Esophagus squamous epithelium (tissue), 5 donors: ENCODE measurements around the gene B3GALT5. TPM values are rescaled to one million over a fixed set of nuclear protein-coding genes. Genes with fewer than 3 reads are reported as not detected.

Experiments
- DNase-seq: peaks from one replicate; lab custom pipeline; 2025; lab: John Stamatoyannopoulos, UW
- H3K27ac ChIP-seq, 4 donors: fragments of 200-600 bp; sonication (generic); one replicate each; pipeline ENCODE4 v1.5.1; 2016 to 2019; ENCODE audit warnings: mild to moderate bottlenecking in 1 of 4
- H3K27me3 ChIP-seq, 4 donors: fragments of 200-600 bp; sonication (generic); 1 replicate in 3 of 4; 2 replicates in 1 of 4; pipeline versions ENCODE4 v1.5.1 to v1.6.0; 2017 to 2021; ENCODE audit warnings: antibody characterized with exemption in 1 of 4
- H3K36me3 ChIP-seq, 3 donors: fragments of 200-600 bp; sonication (generic); one replicate each; pipeline ENCODE4 v1.5.1; 2016 to 2019
- H3K4me1 ChIP-seq, 3 donors: fragments of 200-600 bp; sonication (generic); one replicate each; pipeline ENCODE4 v1.5.1; 2017 to 2019
- H3K4me3 ChIP-seq, 4 donors: fragments of 200-600 bp; sonication (generic); 1 replicate in 3 of 4; 2 replicates in 1 of 4; pipeline ENCODE4 v1.5.1; 2016 to 2019; ENCODE audit warnings: mild to moderate bottlenecking in 2 of 4, moderate library complexity in 1 of 4
- H3K9me3 ChIP-seq, 3 donors: fragments of 200-600 bp; sonication (generic); one replicate each; pipeline ENCODE4 v1.5.1; 2016 to 2019
- POLR2A ChIP-seq, 4 donors: fragments of 450-650 bp; IDR thresholded peaks; one replicate each; pipeline ENCODE4 v1.6.1; 2017; ENCODE audit warnings: antibody characterized with exemption in 4 of 4, mild to moderate bottlenecking in 4 of 4, moderate library complexity in 3 of 4
- WGBS, 2 donors: methylation state at CpG; one replicate each; pipeline ENCODE4 v1.1.5; 2018; 5-methylcytosine and 5-hydroxymethylcytosine counted together
- intact Hi-C: fragments of 100-400 bp; cut with DNase I; formaldehyde crosslinking; loops from one replicate; pipeline ENCODE4 v1.15.0; 2022
- total RNA-seq, 4 donors: library from RNA; depleted of rRNA; stranded (reverse); fragments of >200 nt; gene quantifications; one replicate each; pipeline ENCODE4 v1.1.0, GENCODE V29; 2016
- TF ChIP-seq, protein P1 (sequence below), 6 experiments: fragments of 450-650 bp in 4 of 6; fragments of 200-600 bp in 2 of 6; sonication (generic) in 2 of 6; IDR thresholded peaks; one replicate each; pipeline ENCODE4 v1.5.1; 2016 to 2019; ENCODE audit warnings: antibody characterized with exemption in 6 of 6, mild to moderate bottlenecking in 4 of 6, moderate library complexity in 4 of 6
- donor health status: DM: yes; HTN: yes; CAD: no.

The B3GALT5 gene
- total RNA-seq, 4 donors from 2014 or later = 0.19 to 2.6 (median 0.64) TPM

DNA sequence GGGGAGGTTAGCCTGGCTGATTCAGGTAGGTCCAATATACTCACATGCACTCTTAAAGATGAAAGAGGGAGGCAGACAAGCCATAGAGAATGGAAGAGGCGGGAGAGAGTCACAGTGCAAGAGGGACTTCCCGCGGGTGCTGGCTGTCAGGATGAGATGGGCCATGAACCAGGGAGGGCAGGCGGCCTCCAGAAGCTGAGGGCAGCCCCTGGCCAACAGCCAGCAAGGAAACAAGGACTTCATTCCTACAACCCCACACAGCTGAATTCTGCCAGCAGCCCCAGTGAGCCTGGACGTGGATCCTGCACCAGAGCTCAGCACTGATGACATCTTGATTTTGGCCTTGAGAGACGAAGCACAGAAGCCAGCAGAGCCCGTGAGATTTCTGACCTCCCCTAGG, 15.1 kb upstream of the B3GALT5 start:
- Histone ChIP-seq H3K27me3 (peaks cover 0 to 10% (median 0%) of the 10 kb centered on the region in 4 donors), H3K4me1 (no peaks in the 10 kb centered on the region), H3K4me3 (no peak overlapping the region), H3K27ac (no peak overlapping the region), H3K36me3 (no peaks in the 10 kb centered on the region), H3K9me3 (no peaks in the 10 kb centered on the region)
- intact Hi-C loops = no loop called here
- WGBS, 2 donors = 58 to 64% methylated on average over 6 to 7 of the region's 7 CpGs
- no peak for DNase-seq
- TF ChIP-seq POLR2A (IDR thresholded peaks at IDR 0.05) = no peak
- TF ChIP-seq, protein P1, sequence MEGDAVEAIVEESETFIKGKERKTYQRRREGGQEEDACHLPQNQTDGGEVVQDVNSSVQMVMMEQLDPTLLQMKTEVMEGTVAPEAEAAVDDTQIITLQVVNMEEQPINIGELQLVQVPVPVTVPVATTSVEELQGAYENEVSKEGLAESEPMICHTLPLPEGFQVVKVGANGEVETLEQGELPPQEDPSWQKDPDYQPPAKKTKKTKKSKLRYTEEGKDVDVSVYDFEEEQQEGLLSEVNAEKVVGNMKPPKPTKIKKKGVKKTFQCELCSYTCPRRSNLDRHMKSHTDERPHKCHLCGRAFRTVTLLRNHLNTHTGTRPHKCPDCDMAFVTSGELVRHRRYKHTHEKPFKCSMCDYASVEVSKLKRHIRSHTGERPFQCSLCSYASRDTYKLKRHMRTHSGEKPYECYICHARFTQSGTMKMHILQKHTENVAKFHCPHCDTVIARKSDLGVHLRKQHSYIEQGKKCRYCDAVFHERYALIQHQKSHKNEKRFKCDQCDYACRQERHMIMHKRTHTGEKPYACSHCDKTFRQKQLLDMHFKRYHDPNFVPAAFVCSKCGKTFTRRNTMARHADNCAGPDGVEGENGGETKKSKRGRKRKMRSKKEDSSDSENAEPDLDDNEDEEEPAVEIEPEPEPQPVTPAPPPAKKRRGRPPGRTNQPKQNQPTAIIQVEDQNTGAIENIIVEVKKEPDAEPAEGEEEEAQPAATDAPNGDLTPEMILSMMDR (IDR thresholded peaks at IDR 0.05) = no peak

DNA sequence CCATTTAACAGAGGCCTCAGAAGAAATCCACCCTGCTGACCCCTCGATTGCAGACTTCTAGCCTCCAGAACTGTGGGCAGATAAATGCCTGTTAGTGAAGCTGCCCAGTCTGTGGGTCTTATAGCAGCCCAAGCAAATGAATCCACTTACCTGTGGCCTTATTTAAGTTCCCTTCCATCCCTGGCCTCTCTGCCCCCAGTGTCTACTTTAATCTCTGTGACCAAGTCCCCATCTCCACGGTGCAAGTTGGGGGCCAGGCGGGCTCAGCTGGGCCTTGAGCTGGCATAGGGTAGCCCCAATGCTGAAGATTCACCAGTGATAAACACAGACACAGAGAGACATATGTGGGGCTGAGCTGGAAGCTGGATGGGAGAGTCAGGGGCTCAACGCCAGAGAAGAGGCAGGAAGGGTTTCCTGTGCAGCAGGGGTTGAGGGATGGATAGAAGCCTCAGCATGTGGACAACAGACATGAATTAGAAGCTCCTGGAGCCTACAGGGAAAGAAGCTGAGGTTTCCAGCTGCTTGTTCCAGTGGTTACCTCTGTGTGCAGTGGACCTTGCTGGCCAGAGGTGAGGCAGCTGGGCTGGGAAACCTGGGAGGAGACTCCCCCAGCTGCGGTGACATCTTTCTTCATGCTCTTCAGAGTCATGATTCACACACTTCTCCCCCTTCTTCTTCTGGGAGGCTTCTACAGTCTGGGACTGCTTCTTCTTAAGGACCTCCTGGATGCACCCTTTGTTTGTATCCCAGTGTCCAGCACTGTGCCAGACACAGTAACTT, 13.4 kb upstream of the B3GALT5 start:
- Histone ChIP-seq H3K4me1 (no peaks in the 10 kb centered on the region), H3K27me3 (peaks cover 0 to 10% (median 0%) of the 10 kb centered on the region in 4 donors), H3K9me3 (no peaks in the 10 kb centered on the region), H3K4me3 (no peak overlapping the region), H3K27ac (no peak overlapping the region), H3K36me3 (no peaks in the 10 kb centered on the region)
- TF ChIP-seq POLR2A (IDR thresholded peaks at IDR 0.05) = no peak
- TF ChIP-seq, protein P1 (IDR thresholded peaks at IDR 0.05) = no peak
- DNase-seq = no peak
- 77 to 83% methylated on average over 4 of the region's 5 CpGs for WGBS, 2 donors
- intact Hi-C loops = no loop called here

DNA sequence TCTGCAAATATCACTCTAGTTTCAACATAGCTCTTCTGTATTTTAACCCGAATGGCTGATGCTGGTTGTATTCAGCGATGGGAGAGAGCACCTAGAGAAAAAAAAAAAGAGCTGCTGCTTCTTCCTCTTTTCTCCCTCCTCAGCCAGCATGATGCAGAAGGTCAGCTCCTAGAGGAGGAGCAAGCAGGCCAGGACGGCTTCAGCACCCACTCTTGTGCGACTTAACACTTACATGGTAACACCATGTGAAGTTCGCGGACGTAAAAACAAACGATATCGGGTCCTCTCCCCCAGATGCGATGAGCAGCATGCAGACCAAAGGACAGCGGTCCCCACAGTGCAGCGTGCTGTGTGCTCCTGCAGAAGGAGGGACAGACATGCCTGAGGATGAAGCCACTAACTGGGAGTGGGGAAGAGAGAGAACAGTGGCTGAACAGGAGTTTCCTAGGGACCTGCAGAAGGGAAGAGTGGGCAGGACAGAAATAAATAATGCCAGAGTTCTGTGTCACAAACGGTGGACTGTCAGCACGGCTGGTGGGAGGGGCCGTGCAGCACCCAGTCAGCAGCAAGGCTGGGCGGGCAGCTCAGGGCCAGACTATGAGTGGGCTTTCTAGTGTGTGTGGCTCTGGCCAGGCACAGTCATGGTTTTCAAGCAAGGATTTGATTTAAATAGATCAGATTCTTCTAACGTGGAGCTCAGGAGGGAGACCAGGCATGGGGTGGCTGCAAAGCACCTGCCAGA, 11.4 kb upstream of the B3GALT5 start:
- DNase-seq = no peak
- Histone ChIP-seq H3K4me3 (no peak overlapping the region), H3K4me1 (no peaks in the 10 kb centered on the region), H3K9me3 (no peaks in the 10 kb centered on the region), H3K27me3 (peaks cover 0 to 10% (median 0%) of the 10 kb centered on the region in 4 donors), H3K27ac (no peak overlapping the region), H3K36me3 (no peaks in the 10 kb centered on the region)
- TF ChIP-seq, protein P1 (IDR thresholded peaks at IDR 0.05) = no peak
- TF ChIP-seq POLR2A (IDR thresholded peaks at IDR 0.05) = no peak
- intact Hi-C loops = no loop called here
- 53 to 56% methylated on average over 15 to 17 of the region's 17 CpGs for WGBS, 2 donors

DNA sequence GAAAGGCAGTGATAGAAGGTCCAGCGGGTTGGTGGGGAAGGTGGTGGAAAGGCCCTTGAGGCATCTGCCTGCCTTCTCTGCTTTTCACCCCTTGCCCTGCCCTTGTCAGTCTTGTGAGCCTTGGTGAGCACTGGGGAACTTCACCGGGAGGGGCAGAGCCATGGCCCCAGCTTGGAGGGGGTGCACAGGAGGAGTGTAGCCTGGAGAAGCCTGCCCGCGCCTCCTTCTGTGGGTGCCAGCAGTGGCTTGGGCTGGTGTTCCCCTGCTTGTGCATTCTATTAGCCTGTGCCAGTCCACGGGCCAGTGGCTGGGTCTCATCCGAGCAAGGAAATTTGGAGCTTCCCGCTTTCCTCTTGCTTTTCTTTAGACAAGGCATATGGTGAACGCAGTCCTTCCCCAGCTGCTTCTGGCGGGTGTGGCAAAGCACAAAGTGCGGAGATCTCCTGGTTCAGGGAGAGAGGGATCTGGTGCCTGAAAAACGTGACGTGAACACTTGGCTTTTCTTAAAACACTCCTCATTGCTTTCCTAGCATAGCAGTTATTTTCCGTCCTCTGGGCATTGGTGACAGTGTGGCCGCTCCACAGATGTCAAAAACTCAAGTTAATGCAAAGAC, 10.6 kb upstream of the B3GALT5 start:
- Histone ChIP-seq H3K4me3 (no peak overlapping the region), H3K9me3 (no peaks in the 10 kb centered on the region), H3K27me3 (peaks cover 0 to 10% (median 0%) of the 10 kb centered on the region in 4 donors), H3K36me3 (no peaks in the 10 kb centered on the region), H3K27ac (no peak overlapping the region), H3K4me1 (no peaks in the 10 kb centered on the region)
- no peak for TF ChIP-seq POLR2A (IDR thresholded peaks at IDR 0.05)
- TF ChIP-seq, protein P1 (IDR thresholded peaks at IDR 0.05) = no peak
- WGBS, 2 donors = 77 to 83% methylated on average over 9 to 12 of the region's 14 CpGs
- DNase-seq = no peak
- intact Hi-C loops = no loop called here
